ENCODE measurements around the gene BNC2.

GRCh38 chr9:16912197-16912596 is 41.7 kb upstream of the BNC2 start:
- no peak for TF ChIP-seq POLR2A (IDR thresholded peaks at IDR 0.05; ENCODE audit: low read length)
- TF ChIP-seq GATA1 (IDR thresholded peaks at IDR 0.05; ENCODE audit: low read depth, low read length): no peak
